A549 (cell line): ENCODE measurements around the gene UMOD. TPM values are rescaled to one million over a fixed set of nuclear protein-coding genes. Genes with fewer than 3 reads are reported as not detected.

Experiments
- ATAC-seq, 2 experiments: fragments of 200-7000 bp in 1 of 2; fragments of >200 bp in 1 of 2; cut with Nextera tagmentation in 1 of 2; cut with Tn5 transposase in 1 of 2; 3 replicates each; pipeline versions ENCODE4 v1.8.0 to v1.9.1; 2018 to 2020; ENCODE audit warnings: mild to moderate bottlenecking in 1 of 2, moderate library complexity in 1 of 2
- CTCF ChIA-PET: fragments of 300-600 bp; sonication (Branson Sonifier 250); formaldehyde crosslinking; extraction: SDS; loops from one replicate; lab custom pipeline; 2021; ENCODE audit warnings: antibody characterized with exemption, inconsistent platforms; lab: Yijun Ruan, JAX
- POLR2A ChIA-PET: fragments of 350-600 bp; formaldehyde crosslinking; extraction: SDS; loops from one replicate; lab custom pipeline; 2021; ENCODE audit warnings: antibody characterized with exemption, inconsistent platforms; lab: Yijun Ruan, JAX
- DNase-seq, 2 experiments: peaks; one replicate each; pipeline versions ENCODE4 v3.0.0 to v3.0.0-alpha.2; 2011 to 2016; ENCODE audit warnings: low read depth in 1 of 2, low spot score in 1 of 2
- FAIRE-seq: peaks from 2 replicates; lab custom pipeline; 2011; peaks lifted over from hg19 to GRCh38; lab: Jason Lieb, UNC
- H3K27ac ChIP-seq, 2 experiments: fragments of >200 bp; sonication (Bioruptor Twin); formaldehyde crosslinking; 3 replicates each; pipeline ENCODE4 v1.5.1; 2016 to 2017
- H3K4me1 ChIP-seq: fragments of >200 bp; sonication (Bioruptor Twin); formaldehyde crosslinking; 3 replicates; pipeline ENCODE4 v1.6.1; 2016
- H3K4me2 ChIP-seq: fragments of >200 bp; sonication (Bioruptor Twin); formaldehyde crosslinking; 3 replicates; pipeline ENCODE4 v1.6.1; 2016
- H3K4me3 ChIP-seq: fragments of >200 bp; sonication (Bioruptor Twin); formaldehyde crosslinking; 3 replicates; pipeline ENCODE4 v1.5.1; 2016
- H3K9me3 ChIP-seq: fragments of >200 bp; sonication (Bioruptor Twin); formaldehyde crosslinking; 3 replicates; pipeline ENCODE4 v1.6.1; 2016
- BHLHE40 ChIP-seq: IDR thresholded peaks from 2 replicates; pipeline ENCODE4 v1.6.1; 2012; ENCODE audit warnings: low read depth, low read length, inconsistent platforms
- CBX8 ChIP-seq: fragments of 200-600 bp; sonication (generic); IDR thresholded peaks from 2 replicates; pipeline ENCODE4 v1.6.1; 2016
- CEBPB ChIP-seq, 2 experiments: fragments of >200 bp in 1 of 2; sonication (Bioruptor Twin) in 1 of 2; formaldehyde crosslinking in 1 of 2; IDR thresholded peaks; 2 replicates each; pipeline ENCODE4 v1.6.1; 2012 to 2016
- CHD2 ChIP-seq: fragments of 150-350 bp; IDR thresholded peaks from 2 replicates; pipeline ENCODE4 v1.6.1; 2014; ENCODE audit warnings: low read length; ENCODE audit not compliant: partially characterized antibody
- EHF ChIP-seq: fragments of 250-450 bp; sonication (Bioruptor Pico); IDR thresholded peaks from 2 replicates; pipeline ENCODE4 v1.5.0; 2020; ENCODE audit warnings: mild to moderate bottlenecking
- ESRRA ChIP-seq: fragments of 150-350 bp; IDR thresholded peaks from 2 replicates; pipeline ENCODE4 v1.6.1; 2014; ENCODE audit warnings: mild to moderate bottlenecking, low read length, borderline replicate concordance
- FOSB ChIP-seq: fragments of 250-450 bp; sonication (Bioruptor Pico); IDR thresholded peaks from 2 replicates; pipeline ENCODE4 v1.5.0; 2020; ENCODE audit warnings: mild to moderate bottlenecking, moderate library complexity
- FOSL2 ChIP-seq, 2 experiments: fragments of 450-650 bp in 1 of 2; fragments of >200 bp in 1 of 2; sonication (Bioruptor Twin) in 1 of 2; formaldehyde crosslinking; IDR thresholded peaks; 2 replicates each; pipeline versions ENCODE4 v1.5.0 to v1.6.1; 2016 to 2020; ENCODE audit warnings: mild to moderate bottlenecking in 1 of 2, moderate library complexity in 1 of 2
- GATA3 ChIP-seq: IDR thresholded peaks from 2 replicates; pipeline ENCODE4 v1.6.1; 2012; ENCODE audit warnings: borderline replicate concordance
- HDAC2 ChIP-seq: fragments of 200-600 bp; sonication (generic); IDR thresholded peaks from 2 replicates; pipeline ENCODE4 v1.6.1; 2016
- HOXA7 ChIP-seq: fragments of 250-450 bp; sonication (Bioruptor Pico); IDR thresholded peaks from 2 replicates; pipeline ENCODE4 v1.5.0; 2020; ENCODE audit warnings: mild to moderate bottlenecking, moderate library complexity
- HOXB13 ChIP-seq: fragments of 250-450 bp; sonication (Bioruptor Pico); IDR thresholded peaks from 2 replicates; pipeline ENCODE4 v1.5.0; 2020; ENCODE audit warnings: low read depth, mild to moderate bottlenecking, moderate library complexity
- JUNB ChIP-seq: fragments of >200 bp; sonication (Bioruptor Twin); formaldehyde crosslinking; IDR thresholded peaks from 2 replicates; pipeline ENCODE4 v1.6.1; 2016
- KDM1A ChIP-seq: fragments of 200-600 bp; sonication (generic); IDR thresholded peaks from 2 replicates; pipeline ENCODE4 v1.6.1; 2016; ENCODE audit warnings: low read depth, mild to moderate bottlenecking
- MAFK ChIP-seq: fragments of 450-650 bp; IDR thresholded peaks from 2 replicates; pipeline ENCODE4 v1.6.1; 2014; ENCODE audit not compliant: partially characterized antibody
- MAZ ChIP-seq: fragments of 150-350 bp; IDR thresholded peaks from 2 replicates; pipeline ENCODE4 v1.6.1; 2014; ENCODE audit warnings: antibody characterized with exemption, low read depth, low read length, borderline replicate concordance
- PHF8 ChIP-seq: fragments of 200-600 bp; sonication (generic); IDR thresholded peaks from 2 replicates; pipeline ENCODE4 v1.6.1; 2016; ENCODE audit warnings: low read depth, mild to moderate bottlenecking, antibody characterized with exemption, moderate library complexity, borderline replicate concordance
- TFCP2L1 ChIP-seq: fragments of 250-450 bp; sonication (Bioruptor Pico); IDR thresholded peaks from 2 replicates; pipeline ENCODE4 v1.5.0; 2021; ENCODE audit warnings: mild to moderate bottlenecking
- ZC3H11A ChIP-seq: fragments of 450-650 bp; IDR thresholded peaks from 2 replicates; pipeline ENCODE4 v1.6.1; 2014; ENCODE audit warnings: antibody characterized with exemption, mild to moderate bottlenecking
- ZFP36 ChIP-seq: fragments of 450-650 bp; IDR thresholded peaks from 2 replicates; pipeline ENCODE4 v1.6.1; 2014; ENCODE audit warnings: borderline replicate concordance; ENCODE audit not compliant: partially characterized antibody
- ZNF302 ChIP-seq: fragments of 250-450 bp; sonication (Bioruptor Pico); IDR thresholded peaks from 2 replicates; pipeline ENCODE4 v1.9.0; 2021; ENCODE audit warnings: inconsistent platforms, mild to moderate bottlenecking, moderate library complexity
- WGBS: methylation state at CpG from one replicate; pipeline ENCODE4 v1.1.6; 2017; ENCODE audit errors: missing lambda C conversion rate; 5-methylcytosine and 5-hydroxymethylcytosine counted together
- polyA plus RNA-seq, 4 experiments: library from polyadenylated mRNA; depleted of rRNA in 3 of 4; stranded (reverse); fragments of >200 nt; fragmentation: RNase III in 1 of 4; extraction: RNeasy Plus Mini Kit Qiagen cat#74134 plus additional on column Dnase treatment in 1 of 4; gene quantifications; 2 replicates in 3 of 4; 3 replicates in 1 of 4; pipeline ENCODE4 v1.2.3, GENCODE V29; 2011 to 2017
- TF ChIP-seq, protein P1 (sequence below): fragments of 250-450 bp; sonication (Bioruptor Pico); IDR thresholded peaks from 2 replicates; pipeline ENCODE4 v1.5.0; 2020; ENCODE audit warnings: low read depth, mild to moderate bottlenecking, moderate library complexity
- TF ChIP-seq, protein P2 (sequence below): fragments of >200 bp; sonication (Bioruptor Twin); formaldehyde crosslinking; IDR thresholded peaks from 3 replicates; pipeline ENCODE4 v1.6.1; 2016
- TF ChIP-seq, protein P3 (sequence below): fragments of >200 bp; sonication (Bioruptor Twin); formaldehyde crosslinking; IDR thresholded peaks from 2 replicates; pipeline ENCODE4 v1.6.1; 2016
- TF ChIP-seq, protein P4 (sequence below): fragments of 450-650 bp; IDR thresholded peaks from 2 replicates; pipeline ENCODE4 v1.6.1; 2014; ENCODE audit warnings: antibody characterized with exemption

UMOD gene
- polyA plus RNA-seq, 2 of the 4 experiments (the other 2 are of a cell fraction): not detected

DNA sequence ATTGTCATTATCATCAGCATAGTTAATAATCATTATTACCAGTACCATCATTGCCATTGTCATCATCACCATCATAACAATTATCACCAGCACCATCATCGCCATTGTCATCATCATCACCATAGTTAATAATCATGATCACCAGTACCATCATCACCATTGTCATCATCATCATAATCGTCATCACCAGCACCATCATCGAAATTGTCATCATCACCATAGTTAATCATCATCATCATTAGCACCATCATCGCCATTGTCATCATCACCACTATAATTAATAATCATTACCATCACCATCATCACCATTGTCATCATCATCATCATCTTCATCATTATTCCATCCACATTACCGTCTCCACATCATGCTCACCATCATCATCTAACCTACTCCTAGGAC, 38.5 kb upstream of the UMOD start:
- FAIRE-seq (no peak), DNase-seq (no peak)
- no peak overlapping the region for H3K27ac ChIP-seq
- no peaks in the 10 kb centered on the region for H3K9me3 ChIP-seq
- TF ChIP-seq MAZ (no peak), TFCP2L1 (no peak), ZNF302 (no peak), ZC3H11A (no peak), CEBPB (IDR thresholded peaks at IDR 0.05) (no peak), HOXB13 (CRISPR knock-in tag) (no peak), ZFP36 (no peak), FOSB (CRISPR knock-in tag) (no peak)
- TF ChIP-seq, protein P1, sequence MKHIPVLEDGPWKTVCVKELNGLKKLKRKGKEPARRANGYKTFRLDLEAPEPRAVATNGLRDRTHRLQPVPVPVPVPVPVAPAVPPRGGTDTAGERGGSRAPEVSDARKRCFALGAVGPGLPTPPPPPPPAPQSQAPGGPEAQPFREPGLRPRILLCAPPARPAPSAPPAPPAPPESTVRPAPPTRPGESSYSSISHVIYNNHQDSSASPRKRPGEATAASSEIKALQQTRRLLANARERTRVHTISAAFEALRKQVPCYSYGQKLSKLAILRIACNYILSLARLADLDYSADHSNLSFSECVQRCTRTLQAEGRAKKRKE (CRISPR knock-in tag): no peak
- TF ChIP-seq, protein P2, sequence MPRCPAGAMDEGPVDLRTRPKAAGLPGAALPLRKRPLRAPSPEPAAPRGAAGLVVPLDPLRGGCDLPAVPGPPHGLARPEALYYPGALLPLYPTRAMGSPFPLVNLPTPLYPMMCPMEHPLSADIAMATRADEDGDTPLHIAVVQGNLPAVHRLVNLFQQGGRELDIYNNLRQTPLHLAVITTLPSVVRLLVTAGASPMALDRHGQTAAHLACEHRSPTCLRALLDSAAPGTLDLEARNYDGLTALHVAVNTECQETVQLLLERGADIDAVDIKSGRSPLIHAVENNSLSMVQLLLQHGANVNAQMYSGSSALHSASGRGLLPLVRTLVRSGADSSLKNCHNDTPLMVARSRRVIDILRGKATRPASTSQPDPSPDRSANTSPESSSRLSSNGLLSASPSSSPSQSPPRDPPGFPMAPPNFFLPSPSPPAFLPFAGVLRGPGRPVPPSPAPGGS: no peak
- TF ChIP-seq, all 56 proteins: peak for 0
- POLR2A ChIA-PET: no interaction called here
- WGBS: 4% methylated on average over 5 of the region's 5 CpGs
- no peak for ATAC-seq
- no peak overlapping the region for H3K4me2 ChIP-seq
- CTCF ChIA-PET: interaction anchor here (2.1 kb wide), 1 partner anchor 484 kb away, joined by 12 read pairs; no protein-coding TSS in a partner anchor
- no peak overlapping the region for H3K4me3 ChIP-seq
- no peaks in the 10 kb centered on the region for H3K4me1 ChIP-seq

DNA sequence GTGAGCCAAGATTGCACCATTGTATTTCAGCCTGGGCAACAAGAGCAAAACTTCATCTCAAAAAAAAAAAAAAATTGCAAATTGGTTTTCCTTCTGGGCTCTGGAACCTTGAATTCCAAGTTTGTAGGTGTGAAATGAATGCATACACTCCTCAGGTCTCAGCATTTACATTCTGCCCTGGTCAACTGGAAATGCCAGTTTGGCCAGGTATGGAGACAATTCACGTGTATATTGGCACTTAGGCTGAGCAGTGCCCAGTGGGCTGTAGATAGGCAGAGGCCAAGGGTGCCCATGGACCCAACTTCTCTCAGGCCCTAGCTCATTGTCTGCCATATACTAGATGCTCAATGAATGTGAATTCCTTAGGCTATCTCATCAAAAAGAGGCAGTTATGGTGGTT, 36.3 kb upstream of the UMOD start:
- Histone ChIP-seq H3K27ac (no peak overlapping the region), H3K4me2 (no peak overlapping the region), H3K4me1 (no peaks in the 10 kb centered on the region), H3K4me3 (no peak overlapping the region), H3K9me3 (no peaks in the 10 kb centered on the region)
- 0% methylated on average over 1 of the region's 1 CpG for WGBS
- no peak for ATAC-seq
- no peak for DNase-seq
- no peak for FAIRE-seq
- CTCF ChIA-PET: interaction anchor here (0.6 to 10.7 kb wide), 3 partner anchors 15 to 497 kb away, joined by 3 to 374 read pairs (median 76); no protein-coding TSS in a partner anchor
- no peak for TF ChIP-seq HOXA7 (CRISPR knock-in tag)
- no peak for TF ChIP-seq ESRRA
- no peak for TF ChIP-seq BHLHE40
- TF ChIP-seq CBX8: no peak
- TF ChIP-seq HDAC2: no peak
- TF ChIP-seq KDM1A: no peak
- TF ChIP-seq, protein P2: no peak
- TF ChIP-seq GATA3: no peak
- no peak for TF ChIP-seq CHD2
- TF ChIP-seq FOSL2 (IDR thresholded peaks at IDR 0.05): no peak
- TF ChIP-seq FOSL2 (CRISPR knock-in tag; IDR thresholded peaks at IDR 0.05): no peak
- TF ChIP-seq EHF (CRISPR knock-in tag): no peak
- TF ChIP-seq, protein P3, sequence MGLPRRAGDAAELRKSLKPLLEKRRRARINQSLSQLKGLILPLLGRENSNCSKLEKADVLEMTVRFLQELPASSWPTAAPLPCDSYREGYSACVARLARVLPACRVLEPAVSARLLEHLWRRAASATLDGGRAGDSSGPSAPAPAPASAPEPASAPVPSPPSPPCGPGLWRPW: no peak
- TF ChIP-seq JUNB: no peak
- no peak for TF ChIP-seq MAFK
- TF ChIP-seq, protein P4, sequence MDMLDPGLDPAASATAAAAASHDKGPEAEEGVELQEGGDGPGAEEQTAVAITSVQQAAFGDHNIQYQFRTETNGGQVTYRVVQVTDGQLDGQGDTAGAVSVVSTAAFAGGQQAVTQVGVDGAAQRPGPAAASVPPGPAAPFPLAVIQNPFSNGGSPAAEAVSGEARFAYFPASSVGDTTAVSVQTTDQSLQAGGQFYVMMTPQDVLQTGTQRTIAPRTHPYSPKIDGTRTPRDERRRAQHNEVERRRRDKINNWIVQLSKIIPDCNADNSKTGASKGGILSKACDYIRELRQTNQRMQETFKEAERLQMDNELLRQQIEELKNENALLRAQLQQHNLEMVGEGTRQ: no peak
- no peak for TF ChIP-seq PHF8
- TF ChIP-seq, all 56 proteins: peak for 0
- POLR2A ChIA-PET: no interaction called here
